ENCODE data around the gene DERL3.
A peak's percentile ranks its signal among the peaks of the same experiment; 100 is the strongest.

The DERL3 gene

GRCh38 chr22:23828800-23829680, 9.8 kb downstream of the DERL3 start:
- DNase-seq, result no peak

GRCh38 chr22:23827351-23827995, 11.3 kb downstream of the DERL3 start:
- no peak for DNase-seq

GRCh38 chr22:23826510-23827350, 12.1 kb downstream of the DERL3 start:
- DNase-seq, result no peak

GRCh38 chr22:23825246-23825905, 13.4 kb downstream of the DERL3 start:
- DNase-seq, result no peak

GRCh38 chr22:23824476-23825245, 14.1 kb downstream of the DERL3 start:
- DNase-seq, result no peak

- peak in 1 of 2 experiments; percentile 23 for DNase-seq
Observed at GRCh38 chr22:23823331-23823791, 15.4 kb downstream of the DERL3 start.

- peak in 1 of 2 experiments; percentile 64 for DNase-seq
Observed at GRCh38 chr22:23822101-23822671, 16.6 kb downstream of the DERL3 start.

- DNase-seq, result no peak
Observed at GRCh38 chr22:23820748-23821211, 18.0 kb downstream of the DERL3 start.

GRCh38 chr22:23818541-23818940, 20.3 kb downstream of the DERL3 start:
- DNase-seq, result no peak

- no peak for DNase-seq
Observed at GRCh38 chr22:23817146-23817545, 21.7 kb downstream of the DERL3 start.

- DNase-seq, result peak; percentile 21 to 86
Observed at GRCh38 chr22:23816156-23816976, 22.4 kb downstream of the DERL3 start.

- no peak for DNase-seq
Observed at GRCh38 chr22:23815541-23816155, 23.2 kb downstream of the DERL3 start.

- DNase-seq, result no peak
Observed at GRCh38 chr22:23812378-23812777, 26.4 kb downstream of the DERL3 start.

GRCh38 chr22:23806837-23807236, 32.0 kb downstream of the DERL3 start:
- DNase-seq, result no peak

GRCh38 chr22:23804781-23805291, 34.0 kb downstream of the DERL3 start:
- no peak for DNase-seq

- DNase-seq, result no peak
Observed at GRCh38 chr22:23803001-23803819, 35.6 kb downstream of the DERL3 start.

GRCh38 chr22:23801886-23802377, 36.9 kb downstream of the DERL3 start:
- DNase-seq, result no peak

GRCh38 chr22:23801238-23801821, 37.5 kb downstream of the DERL3 start:
- no peak for DNase-seq

Measured in NCI-H446 (cell line).